ENCODE data around the gene TGFB2.

DNA sequence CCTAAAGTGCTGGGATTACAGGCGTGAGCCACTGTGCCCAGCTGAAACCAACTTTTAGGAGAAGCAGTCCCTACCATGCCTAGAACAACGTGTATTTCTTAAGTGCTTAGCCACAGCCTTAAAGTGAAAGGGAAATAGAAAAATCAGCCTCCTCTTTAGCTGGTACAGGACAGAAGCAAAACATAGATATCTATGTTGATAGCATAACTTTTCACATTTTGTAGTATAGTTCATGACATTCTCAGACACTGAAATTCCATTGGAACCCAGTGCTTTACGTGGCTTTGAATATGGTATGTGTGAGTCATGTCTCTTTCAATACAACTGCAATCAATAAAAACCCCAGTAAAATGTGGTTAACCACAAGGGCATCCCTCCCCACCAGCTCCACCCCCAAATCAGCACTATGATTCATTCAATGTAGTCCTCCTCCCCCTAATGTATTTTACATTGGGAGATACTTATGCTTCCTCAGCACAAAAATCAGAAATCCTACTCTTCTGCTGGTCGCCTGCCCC, 32.1 kb downstream of the TGFB2 start:
- TF ChIP-seq, protein P1, sequence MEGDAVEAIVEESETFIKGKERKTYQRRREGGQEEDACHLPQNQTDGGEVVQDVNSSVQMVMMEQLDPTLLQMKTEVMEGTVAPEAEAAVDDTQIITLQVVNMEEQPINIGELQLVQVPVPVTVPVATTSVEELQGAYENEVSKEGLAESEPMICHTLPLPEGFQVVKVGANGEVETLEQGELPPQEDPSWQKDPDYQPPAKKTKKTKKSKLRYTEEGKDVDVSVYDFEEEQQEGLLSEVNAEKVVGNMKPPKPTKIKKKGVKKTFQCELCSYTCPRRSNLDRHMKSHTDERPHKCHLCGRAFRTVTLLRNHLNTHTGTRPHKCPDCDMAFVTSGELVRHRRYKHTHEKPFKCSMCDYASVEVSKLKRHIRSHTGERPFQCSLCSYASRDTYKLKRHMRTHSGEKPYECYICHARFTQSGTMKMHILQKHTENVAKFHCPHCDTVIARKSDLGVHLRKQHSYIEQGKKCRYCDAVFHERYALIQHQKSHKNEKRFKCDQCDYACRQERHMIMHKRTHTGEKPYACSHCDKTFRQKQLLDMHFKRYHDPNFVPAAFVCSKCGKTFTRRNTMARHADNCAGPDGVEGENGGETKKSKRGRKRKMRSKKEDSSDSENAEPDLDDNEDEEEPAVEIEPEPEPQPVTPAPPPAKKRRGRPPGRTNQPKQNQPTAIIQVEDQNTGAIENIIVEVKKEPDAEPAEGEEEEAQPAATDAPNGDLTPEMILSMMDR (IDR thresholded peaks at IDR 0.05; ENCODE audit: poor library complexity, severe bottlenecking) = no peak
- no peak for TF ChIP-seq TAF1 (IDR thresholded peaks at IDR 0.05; ENCODE audit: low read depth)
- TF ChIP-seq POLR2AphosphoS5 (IDR thresholded peaks at IDR 0.05) = no peak
- TF ChIP-seq, protein P2, sequence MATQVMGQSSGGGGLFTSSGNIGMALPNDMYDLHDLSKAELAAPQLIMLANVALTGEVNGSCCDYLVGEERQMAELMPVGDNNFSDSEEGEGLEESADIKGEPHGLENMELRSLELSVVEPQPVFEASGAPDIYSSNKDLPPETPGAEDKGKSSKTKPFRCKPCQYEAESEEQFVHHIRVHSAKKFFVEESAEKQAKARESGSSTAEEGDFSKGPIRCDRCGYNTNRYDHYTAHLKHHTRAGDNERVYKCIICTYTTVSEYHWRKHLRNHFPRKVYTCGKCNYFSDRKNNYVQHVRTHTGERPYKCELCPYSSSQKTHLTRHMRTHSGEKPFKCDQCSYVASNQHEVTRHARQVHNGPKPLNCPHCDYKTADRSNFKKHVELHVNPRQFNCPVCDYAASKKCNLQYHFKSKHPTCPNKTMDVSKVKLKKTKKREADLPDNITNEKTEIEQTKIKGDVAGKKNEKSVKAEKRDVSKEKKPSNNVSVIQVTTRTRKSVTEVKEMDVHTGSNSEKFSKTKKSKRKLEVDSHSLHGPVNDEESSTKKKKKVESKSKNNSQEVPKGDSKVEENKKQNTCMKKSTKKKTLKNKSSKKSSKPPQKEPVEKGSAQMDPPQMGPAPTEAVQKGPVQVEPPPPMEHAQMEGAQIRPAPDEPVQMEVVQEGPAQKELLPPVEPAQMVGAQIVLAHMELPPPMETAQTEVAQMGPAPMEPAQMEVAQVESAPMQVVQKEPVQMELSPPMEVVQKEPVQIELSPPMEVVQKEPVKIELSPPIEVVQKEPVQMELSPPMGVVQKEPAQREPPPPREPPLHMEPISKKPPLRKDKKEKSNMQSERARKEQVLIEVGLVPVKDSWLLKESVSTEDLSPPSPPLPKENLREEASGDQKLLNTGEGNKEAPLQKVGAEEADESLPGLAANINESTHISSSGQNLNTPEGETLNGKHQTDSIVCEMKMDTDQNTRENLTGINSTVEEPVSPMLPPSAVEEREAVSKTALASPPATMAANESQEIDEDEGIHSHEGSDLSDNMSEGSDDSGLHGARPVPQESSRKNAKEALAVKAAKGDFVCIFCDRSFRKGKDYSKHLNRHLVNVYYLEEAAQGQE (IDR thresholded peaks at IDR 0.05; ENCODE audit: borderline replicate concordance) = no peak
- TF ChIP-seq RAD21 (conservative IDR thresholded peaks at IDR 0.05) = no peak
- no peak for TF ChIP-seq EZH2 (IDR thresholded peaks at IDR 0.05; ENCODE audit: borderline replicate concordance, insufficient read depth, low read length, poor library complexity, severe bottlenecking)

All from neural cell (in vitro differentiated cells).